MM.1S (cell line): Measurements from ENCODE around the gene CFAP77.

Experiments used
- EZH2 ChIP-seq: fragments of 300-600 bp; sonication (generic); optimal IDR thresholded peaks from 2 replicates; pipeline ENCODE3; 2017; ENCODE audit warnings: low read depth, mild to moderate bottlenecking, antibody characterized with exemption, low read length, mixed read lengths
- EZH2phosphoT487 ChIP-seq: fragments of 300-600 bp; sonication (generic); IDR thresholded peaks from 2 replicates; pipeline ENCODE4 v1.6.1; 2018; ENCODE audit warnings: antibody characterized with exemption, low read length
- TF ChIP-seq, protein P1 (sequence below): fragments of 300-600 bp; sonication (generic); IDR thresholded peaks from 2 replicates; pipeline ENCODE4 v1.5.1; 2016; ENCODE audit warnings: antibody characterized with exemption, low read length, mixed read lengths

DNA sequence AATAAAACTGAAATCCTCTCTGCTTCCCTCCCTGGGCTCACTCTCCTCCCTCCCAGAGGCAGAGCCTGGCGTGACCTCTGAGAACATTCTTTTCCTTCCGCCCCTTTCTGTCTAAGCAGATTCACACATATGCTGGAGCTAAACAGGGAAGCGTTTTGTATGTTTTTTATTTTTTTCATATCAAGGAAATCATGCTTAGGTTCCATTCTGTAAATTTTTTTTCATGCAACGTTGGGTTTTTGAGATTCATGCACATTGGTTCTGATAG lies 152.2 kb downstream of the CFAP77 start:
- TF ChIP-seq, protein P1, sequence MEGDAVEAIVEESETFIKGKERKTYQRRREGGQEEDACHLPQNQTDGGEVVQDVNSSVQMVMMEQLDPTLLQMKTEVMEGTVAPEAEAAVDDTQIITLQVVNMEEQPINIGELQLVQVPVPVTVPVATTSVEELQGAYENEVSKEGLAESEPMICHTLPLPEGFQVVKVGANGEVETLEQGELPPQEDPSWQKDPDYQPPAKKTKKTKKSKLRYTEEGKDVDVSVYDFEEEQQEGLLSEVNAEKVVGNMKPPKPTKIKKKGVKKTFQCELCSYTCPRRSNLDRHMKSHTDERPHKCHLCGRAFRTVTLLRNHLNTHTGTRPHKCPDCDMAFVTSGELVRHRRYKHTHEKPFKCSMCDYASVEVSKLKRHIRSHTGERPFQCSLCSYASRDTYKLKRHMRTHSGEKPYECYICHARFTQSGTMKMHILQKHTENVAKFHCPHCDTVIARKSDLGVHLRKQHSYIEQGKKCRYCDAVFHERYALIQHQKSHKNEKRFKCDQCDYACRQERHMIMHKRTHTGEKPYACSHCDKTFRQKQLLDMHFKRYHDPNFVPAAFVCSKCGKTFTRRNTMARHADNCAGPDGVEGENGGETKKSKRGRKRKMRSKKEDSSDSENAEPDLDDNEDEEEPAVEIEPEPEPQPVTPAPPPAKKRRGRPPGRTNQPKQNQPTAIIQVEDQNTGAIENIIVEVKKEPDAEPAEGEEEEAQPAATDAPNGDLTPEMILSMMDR = no peak
- no peak for TF ChIP-seq EZH2
- no peak for TF ChIP-seq EZH2phosphoT487
